H7 (cell line): ENCODE measurements around the gene MRAS. TPM values are rescaled to one million over a fixed set of nuclear protein-coding genes. Genes with fewer than 3 reads are reported as not detected.
"Not testable (repeated sequence)": the region's sequence is repeated elsewhere in the genome, so short reads cannot be mapped to it uniquely, and the experiment has no call there.

Source experiments
- DNase-seq: peaks from one replicate; pipeline ENCODE4 v3.0.0; 2012
- H3K27me3 ChIP-seq: 2 replicates; pipeline ENCODE4 v1.6.0; 2011; ENCODE audit warnings: mild to moderate bottlenecking, low read length; ENCODE audit not compliant: control insufficient read depth, insufficient read depth
- H3K36me3 ChIP-seq: replicated peaks from 2 replicates; pipeline ENCODE4 v1.5.1; 2011; ENCODE audit warnings: low read length; ENCODE audit not compliant: control insufficient read depth, insufficient read depth
- H3K4me3 ChIP-seq: 2 replicates; pipeline ENCODE4 v1.5.1; 2011; ENCODE audit warnings: low read depth, mild to moderate bottlenecking, control low read depth, low read length, moderate library complexity; ENCODE audit not compliant: insufficient read depth
- total RNA-seq: library from RNA; depleted of rRNA; stranded (reverse); fragments of >200 nt; shearing (Covaris generic); gene quantifications from 2 replicates; pipeline ENCODE4 v1.2.3, GENCODE V29; 2014

The MRAS gene
- total RNA-seq, 1 experiment from 2014 or later, result 24.4 TPM

GRCh38 chr3:138426211-138426610 lies 77.8 kb downstream of the MRAS start:
- no peak for DNase-seq
- no peaks in the 10 kb centered on the region for H3K36me3 ChIP-seq
- H3K27me3 ChIP-seq, result no peaks in the 10 kb centered on the region; the same call in 1 of the 2 replicates
- no peak overlapping the region for H3K4me3 ChIP-seq

GRCh38 chr3:138426754-138427153 lies 78.4 kb downstream of the MRAS start:
- H3K4me3 ChIP-seq, DNase-seq, H3K36me3 ChIP-seq, H3K27me3 ChIP-seq: not testable (repeated sequence)

GRCh38 chr3:138429665-138430064 lies 81.3 kb downstream of the MRAS start:
- peaks cover 22% of the 10 kb centered on the region for H3K27me3 ChIP-seq
- no peak overlapping the region for H3K4me3 ChIP-seq
- no peak for DNase-seq
- H3K36me3 ChIP-seq, result no peaks in the 10 kb centered on the region

- Histone ChIP-seq H3K27me3 (peaks cover 44% of the 10 kb centered on the region), H3K4me3 (no peak overlapping the region; the same call in 1 of the 2 replicates), H3K36me3 (no peaks in the 10 kb centered on the region)
- no peak for DNase-seq
Observed at GRCh38 chr3:138432576-138433240, 84.3 kb downstream of the MRAS start.

- H3K27me3 ChIP-seq, result peaks cover 44% of the 10 kb centered on the region
- H3K36me3 ChIP-seq, result no peaks in the 10 kb centered on the region
- peak overlapping the region; percentile 68; the same call in 1 of the 2 replicates for H3K4me3 ChIP-seq
- DNase-seq, result no peak
Observed at GRCh38 chr3:138433892-138434275, 85.5 kb downstream of the MRAS start.

- peak within 1 kb of the TSS; percentile 68 for H3K4me3 ChIP-seq
- peaks cover 44% of the 10 kb centered on the region for H3K27me3 ChIP-seq
- DNase-seq, result peak; percentile 93
Observed at GRCh38 chr3:138434276-138434874, 86.0 kb downstream of the MRAS start, which contains the start of gene ESYT3. TSS of gene ESYT3 (plus strand) at chr3:138434616. CDS start at chr3:138434799, 183 bp downstream.

GRCh38 chr3:138434875-138435772 lies 86.7 kb downstream of the MRAS start:
- peak; percentile 91 for DNase-seq
- H3K36me3 ChIP-seq, result no peaks in the 10 kb centered on the region
- peaks cover 44% of the 10 kb centered on the region for H3K27me3 ChIP-seq
- H3K4me3 ChIP-seq, result peak overlapping the region; percentile 68

More at GRCh38 chr3:138434276-138434874, 86.0 kb downstream of the MRAS start, which contains the start of gene ESYT3:
- no peaks in the 10 kb centered on the region for H3K36me3 ChIP-seq

- peak; percentile 41 for DNase-seq
- Histone ChIP-seq H3K4me3 (peak overlapping the region; percentile 68), H3K27me3 (peaks cover 44% of the 10 kb centered on the region), H3K36me3 (no peaks in the 10 kb centered on the region)
Observed at GRCh38 chr3:138435840-138436239, 87.5 kb downstream of the MRAS start.

- Histone ChIP-seq H3K27me3 (peaks cover 42% of the 10 kb centered on the region), H3K4me3 (no peak overlapping the region), H3K36me3 (no peaks in the 10 kb centered on the region)
- DNase-seq, result peak; percentile 38
Observed at GRCh38 chr3:138437281-138437680, 88.9 kb downstream of the MRAS start.

GRCh38 chr3:138438896-138439295 lies 90.5 kb downstream of the MRAS start:
- Histone ChIP-seq H3K4me3 (no peak overlapping the region), H3K36me3 (no peaks in the 10 kb centered on the region), H3K27me3 (peaks cover 30% of the 10 kb centered on the region)
- peak; percentile 20 for DNase-seq

- Histone ChIP-seq H3K36me3 (no peaks in the 10 kb centered on the region), H3K27me3 (peaks cover 23% of the 10 kb centered on the region), H3K4me3 (no peak overlapping the region)
- DNase-seq, result peak; percentile 16
Observed at GRCh38 chr3:138439646-138440045, 91.3 kb downstream of the MRAS start.

GRCh38 chr3:138440121-138440521 lies 91.7 kb downstream of the MRAS start:
- H3K4me3 ChIP-seq, result no peak overlapping the region
- DNase-seq, result peak; percentile 23

GRCh38 chr3:138440596-138440995 lies 92.2 kb downstream of the MRAS start:
- Histone ChIP-seq H3K36me3 (no peaks in the 10 kb centered on the region), H3K4me3 (no peak overlapping the region), H3K27me3 (peaks cover 13% of the 10 kb centered on the region)
- DNase-seq, result peak; percentile 14

More at GRCh38 chr3:138440121-138440521, 91.7 kb downstream of the MRAS start:
- Histone ChIP-seq H3K27me3 (peaks cover 18% of the 10 kb centered on the region), H3K36me3 (no peaks in the 10 kb centered on the region)

GRCh38 chr3:138441256-138441655 lies 92.9 kb downstream of the MRAS start:
- DNase-seq, result peak; percentile 44
- Histone ChIP-seq H3K4me3 (no peak overlapping the region), H3K27me3 (peaks cover 6% of the 10 kb centered on the region), H3K36me3 (no peaks in the 10 kb centered on the region)
